Stimulated activated CD8-positive, alpha-beta memory T cell treated with anti-CD3 and anti-CD28 coated beads, Interleukin-12 subunit alpha, Interleukin-12 subunit beta, amount 100 ng/mL, for 24 hours (primary cell): ENCODE data around the gene CFAP90.

ENCODE experiments used
- DNase-seq: peaks from one replicate; pipeline ENCODE4 v3.0.0-alpha.2; 2020; ENCODE audit errors: extremely low read depth

CFAP90 gene

GRCh38 chr5:7868427-7868772, 17.5 kb upstream of the CFAP90 start:
- no peak for DNase-seq

- DNase-seq: no peak
Measured at GRCh38 chr5:7867260-7867659, 16.3 kb upstream of the CFAP90 start.

DNA sequence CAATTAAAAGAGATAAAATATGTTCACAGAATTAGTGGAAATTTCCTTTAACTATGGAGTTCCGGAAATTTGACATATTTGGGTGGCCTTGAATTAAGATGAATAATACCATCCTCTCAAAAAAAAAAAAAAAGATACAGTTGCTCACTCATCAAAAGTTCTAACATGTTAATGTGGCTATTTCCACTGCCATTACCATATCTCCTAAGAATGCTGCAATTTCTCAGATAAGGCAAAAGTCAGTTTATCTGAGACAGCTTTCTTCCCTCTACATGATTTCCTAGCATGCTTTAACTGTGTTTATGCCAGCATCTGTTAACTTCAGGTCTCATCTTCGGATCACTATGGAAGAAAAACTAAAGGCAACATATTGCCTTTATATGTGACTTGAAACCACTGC, 15.3 kb upstream of the CFAP90 start:
- no peak for DNase-seq

- no peak for DNase-seq
Measured at GRCh38 chr5:7857926-7858632, 7.1 kb upstream of the CFAP90 start.

GRCh38 chr5:7857361-7857760, 6.4 kb upstream of the CFAP90 start:
- no peak for DNase-seq

GRCh38 chr5:7856855-7857254, 5.9 kb upstream of the CFAP90 start:
- no peak for DNase-seq

GRCh38 chr5:7855611-7856010, 4.7 kb upstream of the CFAP90 start:
- no peak for DNase-seq

DNA sequence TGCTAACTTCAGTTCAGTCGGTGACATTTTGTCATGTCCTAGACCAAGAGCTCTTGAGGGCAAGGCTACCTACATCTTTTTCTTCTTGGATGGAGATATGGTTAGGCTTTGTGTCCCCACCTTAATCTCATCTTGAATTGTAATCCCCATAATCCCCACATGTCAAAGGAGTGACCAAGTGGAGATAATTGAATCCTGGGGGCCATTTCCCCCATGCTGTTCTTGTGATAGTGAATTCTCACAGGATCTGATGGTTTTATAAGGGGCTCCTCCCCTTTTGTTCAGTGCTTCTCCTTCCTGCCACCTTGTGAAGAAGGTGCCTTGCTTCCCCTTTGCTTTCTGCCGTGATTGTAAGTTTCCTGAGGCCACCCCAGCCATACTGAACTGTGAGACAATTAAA, 2.1 kb upstream of the CFAP90 start:
- DNase-seq: no peak

GRCh38 chr5:7852542-7852941, 1.6 kb upstream of the CFAP90 start:
- DNase-seq: no peak

DNA sequence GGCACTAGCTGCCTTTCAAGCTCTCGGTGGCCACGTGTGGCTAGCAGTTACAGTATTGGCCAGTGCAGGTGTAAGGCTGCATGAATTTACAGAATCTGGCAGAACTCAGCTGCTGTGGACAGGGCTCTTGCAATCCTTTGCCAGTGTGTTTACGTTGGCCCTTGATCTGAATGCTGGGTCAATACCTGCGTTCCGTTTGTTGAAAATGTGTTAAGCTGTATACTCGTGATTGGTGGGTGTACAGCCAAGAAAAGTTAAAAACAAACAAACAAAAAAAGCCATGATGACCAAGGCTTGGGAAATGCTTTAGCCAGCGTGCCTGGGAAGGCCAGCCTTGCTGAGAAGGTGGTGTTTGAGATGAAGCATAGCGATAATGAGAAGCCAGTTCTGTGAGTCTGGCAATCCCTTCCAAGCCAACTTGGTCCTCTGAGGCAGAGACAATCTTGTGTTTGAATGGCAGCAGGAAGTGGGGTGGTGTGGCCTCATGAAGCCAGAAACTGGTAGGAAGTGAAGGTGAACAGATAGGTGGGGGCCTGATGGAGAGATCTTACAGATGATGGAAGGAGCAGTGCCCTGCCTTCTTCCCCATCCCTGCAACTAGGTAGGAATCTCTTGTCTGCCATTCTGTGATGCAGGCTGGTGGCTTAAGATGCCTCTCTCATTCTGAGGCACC, 820 bp upstream of the CFAP90 start:
- no peak for DNase-seq

DNA sequence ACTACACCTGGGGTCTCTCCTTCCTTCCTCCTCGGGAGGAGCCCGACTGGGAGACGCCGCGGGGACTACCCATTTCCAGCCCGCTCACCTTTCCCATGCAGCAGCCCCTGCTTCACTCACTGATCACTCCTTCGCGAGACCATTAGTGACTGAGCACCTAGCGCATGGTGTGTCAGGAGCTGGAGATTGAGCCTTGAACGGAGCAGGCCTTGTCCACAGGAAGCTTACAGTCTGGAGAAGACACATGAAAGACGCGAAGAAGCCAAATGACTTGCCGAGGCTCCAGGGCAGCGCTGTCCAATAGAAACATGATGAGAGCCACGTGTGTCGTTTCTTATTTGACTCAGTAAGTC, 283 bp upstream of the CFAP90 start:
- DNase-seq: no peak

DNA sequence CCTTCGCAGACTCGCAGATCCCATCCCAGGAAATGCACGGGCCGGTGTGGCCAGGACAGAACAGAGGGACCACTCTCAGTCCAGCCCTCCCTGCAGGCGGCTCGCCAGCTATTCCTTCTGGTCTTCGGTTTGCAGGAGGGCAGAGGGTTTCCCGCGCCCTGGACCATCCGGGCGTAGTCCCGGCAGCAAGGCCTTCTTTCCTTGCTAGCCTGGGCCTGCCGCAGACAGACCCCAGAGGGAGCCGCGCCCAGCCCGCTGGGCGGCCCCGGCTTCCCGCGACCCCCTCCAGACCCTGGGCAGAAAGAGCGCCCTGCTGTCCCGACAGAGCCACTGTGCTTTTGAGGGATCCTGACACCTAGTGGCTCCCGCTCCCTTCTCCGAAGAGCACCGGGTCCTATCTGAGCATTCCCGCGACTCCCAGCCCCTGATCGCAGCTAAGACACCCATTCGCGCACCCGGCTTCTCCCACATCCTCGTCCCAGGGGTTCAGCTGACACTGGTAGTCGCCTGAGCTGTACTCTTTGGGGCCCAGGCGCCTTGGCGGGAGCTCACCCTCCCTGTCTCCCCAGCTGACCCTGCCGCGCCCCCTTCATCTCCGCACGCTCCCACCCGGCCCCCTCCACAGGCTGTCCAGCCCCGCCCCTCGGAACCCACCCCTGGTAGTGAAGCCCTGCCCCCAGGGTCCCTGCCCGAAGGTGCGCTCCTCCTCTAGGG, 1.1 kb downstream of the CFAP90 start:
- DNase-seq: no peak

DNA sequence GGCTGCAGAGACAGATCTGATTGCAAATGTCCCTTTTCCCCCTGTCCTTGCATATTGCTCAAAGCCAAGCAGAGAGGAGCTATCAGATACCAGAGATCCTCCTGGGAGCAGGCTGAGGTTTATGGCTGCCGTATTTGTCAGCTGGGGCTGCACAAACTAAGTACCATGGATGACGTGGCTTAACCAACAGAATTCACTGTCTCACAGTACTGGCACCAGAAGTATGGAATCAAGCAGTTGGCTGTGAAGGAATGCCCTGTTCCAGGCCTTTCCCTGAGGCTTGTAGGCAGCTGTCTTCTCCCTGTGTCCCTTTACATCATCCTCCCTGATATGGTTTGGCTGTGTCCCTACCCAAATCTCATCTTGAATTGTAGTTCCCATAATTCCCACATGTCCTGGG, 2.6 kb downstream of the CFAP90 start:
- DNase-seq: no peak

- DNase-seq: no peak
Measured at GRCh38 chr5:7846327-7846726, 4.6 kb downstream of the CFAP90 start.

DNA sequence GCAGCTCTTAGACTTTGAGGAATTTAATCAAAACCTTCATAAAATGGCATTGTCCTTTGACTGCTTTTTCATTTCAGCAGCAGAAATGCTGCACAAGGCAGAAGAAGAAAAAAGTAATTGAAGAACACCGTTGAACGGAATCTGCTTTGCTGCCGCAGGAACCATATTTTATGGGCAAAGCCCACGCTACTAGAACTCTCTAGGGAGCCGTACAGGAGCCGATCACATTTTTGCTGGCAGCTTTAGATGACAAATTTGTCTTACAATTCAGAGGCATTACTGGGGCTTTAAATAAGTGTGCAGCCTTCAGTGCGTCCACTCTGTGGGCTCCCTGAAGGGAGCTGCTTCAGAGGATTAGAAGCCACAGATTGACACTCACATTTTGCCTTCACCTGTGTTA, 5.4 kb downstream of the CFAP90 start:
- DNase-seq: no peak

DNA sequence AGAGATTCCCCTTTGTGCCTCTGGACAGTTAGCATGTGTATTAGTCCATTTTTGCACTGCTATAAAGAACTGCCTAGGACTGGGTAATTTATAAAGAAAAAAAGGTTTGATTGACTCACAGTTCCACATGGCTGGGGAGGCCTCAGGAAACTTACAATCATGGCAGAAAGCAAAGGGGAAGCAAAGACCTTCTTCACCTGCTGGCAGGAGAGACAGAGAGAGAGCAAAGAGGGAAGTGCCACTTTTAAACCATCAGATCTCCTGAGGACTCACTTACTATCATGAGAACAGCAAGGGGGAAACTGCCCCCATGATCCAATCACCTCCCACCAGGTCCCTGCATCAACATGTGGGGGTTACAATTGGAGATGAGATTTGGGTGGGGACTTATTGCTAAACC, 6.0 kb downstream of the CFAP90 start:
- DNase-seq: no peak

DNA sequence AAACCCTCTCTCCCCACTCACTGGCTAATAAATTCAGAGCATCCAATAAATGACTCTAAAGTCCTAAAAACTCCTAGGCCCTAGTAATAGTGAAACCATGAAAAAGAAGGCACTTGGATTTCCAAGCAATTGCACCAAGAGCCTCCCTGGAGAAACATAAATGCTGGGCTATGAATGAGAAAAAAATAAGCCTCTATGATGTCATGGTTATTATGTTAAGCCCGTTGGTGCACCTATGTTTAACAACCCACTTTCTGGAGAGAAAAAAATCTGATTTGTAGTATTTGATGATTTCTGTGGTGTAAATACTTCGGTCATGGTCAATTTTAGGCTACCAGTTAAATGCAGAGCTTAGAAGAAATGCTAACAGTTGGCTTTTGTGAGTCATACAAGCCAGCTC, 8.4 kb downstream of the CFAP90 start:
- no peak for DNase-seq

- no peak for DNase-seq
Measured at GRCh38 chr5:7837403-7837802, 13.5 kb downstream of the CFAP90 start.

GRCh38 chr5:7834982-7835381, 16.0 kb downstream of the CFAP90 start:
- no peak for DNase-seq

DNA sequence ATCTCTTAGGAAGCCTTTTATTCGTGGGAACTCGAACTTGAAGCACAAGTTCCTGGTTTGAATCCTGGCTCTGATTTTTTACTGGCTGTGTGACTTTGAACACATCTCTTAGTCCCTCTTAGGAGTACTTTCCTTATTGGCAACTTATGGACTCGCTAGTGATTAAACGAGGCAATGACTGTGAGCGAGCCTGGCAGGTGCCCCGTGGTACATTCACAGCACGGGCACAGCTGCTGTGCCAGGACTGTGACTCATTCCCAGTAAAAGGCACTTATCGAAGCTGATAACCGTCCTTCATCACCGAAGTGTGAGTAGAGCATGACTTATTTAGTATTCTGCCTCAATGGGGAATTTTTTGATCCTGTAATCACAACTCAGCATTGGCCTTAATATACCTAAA, 22.7 kb downstream of the CFAP90 start:
- no peak for DNase-seq

DNA sequence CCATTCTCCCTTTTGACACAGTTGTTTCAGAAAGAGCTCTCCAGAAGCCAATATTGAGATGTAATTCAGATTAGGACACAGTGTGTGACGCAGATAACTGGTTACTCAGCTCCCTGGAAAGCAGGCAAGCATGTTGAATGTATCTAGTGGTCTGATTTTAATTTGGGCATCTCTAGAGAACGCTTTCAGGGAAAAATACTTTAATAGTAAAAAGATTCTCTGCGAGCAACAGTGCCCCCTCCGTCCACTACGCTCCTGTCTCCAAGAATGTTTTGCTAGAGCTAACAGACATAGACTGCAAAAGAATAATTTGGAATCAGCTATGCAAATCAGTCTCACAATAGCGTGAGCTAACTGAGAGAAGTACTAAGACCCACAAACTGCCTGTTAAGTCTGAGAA, 23.3 kb downstream of the CFAP90 start:
- DNase-seq: no peak

GRCh38 chr5:7825630-7826029, 25.3 kb downstream of the CFAP90 start:
- no peak for DNase-seq

GRCh38 chr5:7824995-7825394, 25.9 kb downstream of the CFAP90 start:
- DNase-seq: no peak
